GM10248 (cell line): Measurements from ENCODE around the gene ARID4A.

Source experiments
- CTCF ChIA-PET: fragments of 300-600 bp; sonication (Branson Sonifier 250); formaldehyde crosslinking; extraction: SDS; loops from one replicate; lab custom pipeline; 2021; ENCODE audit warnings: antibody characterized with exemption; lab: Yijun Ruan, JAX
- POLR2A ChIA-PET: fragments of 350-650 bp; sonication (Branson Sonifier 250); formaldehyde crosslinking; extraction: SDS; loops from one replicate; lab custom pipeline; 2020; ENCODE audit warnings: antibody characterized with exemption; lab: Yijun Ruan, JAX
- DNase-seq: peaks from one replicate; pipeline ENCODE4 v3.0.0; 2012; ENCODE audit errors: extremely low spot score
- CTCF ChIP-seq: IDR thresholded peaks from 2 replicates; pipeline ENCODE4 v1.5.1; 2012; ENCODE audit warnings: mild to moderate bottlenecking, low read depth; ENCODE audit errors: extremely low read depth, missing control alignments, control extremely low read depth

Gene ARID4A

GRCh38 chr14:58364316-58364715, 66.0 kb downstream of the ARID4A start:
- ChIA-PET CTCF (interaction anchor here (1.7 to 4.4 kb wide), 2 partner anchors 12 to 32 kb away, joined by 7 to 15 read pairs; partner anchors contain the start of gene TOMM20L), POLR2A (no interaction called here)
- no peak for TF ChIP-seq CTCF
- DNase-seq: no peak

GRCh38 chr14:58367296-58367695, 68.9 kb downstream of the ARID4A start:
- no peak for DNase-seq
- ChIA-PET POLR2A (no interaction called here), CTCF (interaction anchor here (1.0 to 2.9 kb wide), 3 partner anchors 22 to 39 kb away, joined by 3 to 12 read pairs (median 3); partner anchors contain the start of gene TOMM20L)
- no peak for TF ChIP-seq CTCF

- ChIA-PET POLR2A (no interaction called here), CTCF (interaction anchor here (0.6 kb wide), 1 partner anchor 12 kb away, joined by 3 read pairs; no protein-coding TSS in a partner anchor)
- no peak for DNase-seq
- TF ChIP-seq CTCF: no peak
Observed at GRCh38 chr14:58368956-58369355, 70.6 kb downstream of the ARID4A start.

- ChIA-PET POLR2A (no interaction called here), CTCF (interaction anchor here (1.5 kb wide), 1 partner anchor 18 kb away, joined by 4 read pairs; the partner anchor contains the start of gene TOMM20L)
- TF ChIP-seq CTCF: no peak
- no peak for DNase-seq
Observed at GRCh38 chr14:58376791-58377190, 78.4 kb downstream of the ARID4A start.

- ChIA-PET POLR2A (no interaction called here), CTCF (interaction anchor here (0.8 kb wide), 1 partner anchor 11 kb away, joined by 3 read pairs; no protein-coding TSS in a partner anchor)
- no peak for DNase-seq
- no peak for TF ChIP-seq CTCF
Observed at GRCh38 chr14:58390830-58391229, 92.5 kb downstream of the ARID4A start.

- TF ChIP-seq CTCF: no peak
- no peak for DNase-seq
- ChIA-PET POLR2A (no interaction called here), CTCF (interaction anchor here (0.8 to 5.7 kb wide), 20 partner anchors 9 to 286 kb away, joined by 3 to 33 read pairs (median 6); partner anchors contain the start of gene ARID4A)
Observed at GRCh38 chr14:58395562-58395811, 97.1 kb downstream of the ARID4A start.
